ENCODE measurements around the gene SRSF7. TPM values are rescaled to one million over a fixed set of nuclear protein-coding genes. Genes with fewer than 3 reads are reported as not detected.

The SRSF7 gene
- total RNA-seq, 4 donors from 2014 or later = 60.8 to 135 (median 86.2) TPM

DNA sequence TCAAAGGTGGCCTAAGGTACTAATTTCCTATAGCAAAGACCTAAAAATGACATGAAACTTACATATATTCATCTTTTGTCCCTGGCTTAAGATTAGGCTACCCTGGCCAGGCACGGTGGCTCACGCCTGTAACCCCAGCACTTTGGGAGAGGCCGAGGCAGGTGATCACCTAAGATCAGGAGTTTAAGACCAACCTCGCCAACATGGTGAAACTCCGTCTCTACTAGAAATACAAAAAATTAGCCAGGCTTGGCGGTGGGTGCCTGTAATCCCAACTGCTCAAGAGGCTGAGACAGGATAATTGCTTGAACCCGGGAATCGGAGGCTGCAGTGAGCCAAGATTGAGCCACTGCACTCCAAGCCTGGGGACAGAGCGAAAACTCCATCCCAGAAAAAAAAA is 5.9 kb downstream of the SRSF7 start:
- TF ChIP-seq, protein P1, sequence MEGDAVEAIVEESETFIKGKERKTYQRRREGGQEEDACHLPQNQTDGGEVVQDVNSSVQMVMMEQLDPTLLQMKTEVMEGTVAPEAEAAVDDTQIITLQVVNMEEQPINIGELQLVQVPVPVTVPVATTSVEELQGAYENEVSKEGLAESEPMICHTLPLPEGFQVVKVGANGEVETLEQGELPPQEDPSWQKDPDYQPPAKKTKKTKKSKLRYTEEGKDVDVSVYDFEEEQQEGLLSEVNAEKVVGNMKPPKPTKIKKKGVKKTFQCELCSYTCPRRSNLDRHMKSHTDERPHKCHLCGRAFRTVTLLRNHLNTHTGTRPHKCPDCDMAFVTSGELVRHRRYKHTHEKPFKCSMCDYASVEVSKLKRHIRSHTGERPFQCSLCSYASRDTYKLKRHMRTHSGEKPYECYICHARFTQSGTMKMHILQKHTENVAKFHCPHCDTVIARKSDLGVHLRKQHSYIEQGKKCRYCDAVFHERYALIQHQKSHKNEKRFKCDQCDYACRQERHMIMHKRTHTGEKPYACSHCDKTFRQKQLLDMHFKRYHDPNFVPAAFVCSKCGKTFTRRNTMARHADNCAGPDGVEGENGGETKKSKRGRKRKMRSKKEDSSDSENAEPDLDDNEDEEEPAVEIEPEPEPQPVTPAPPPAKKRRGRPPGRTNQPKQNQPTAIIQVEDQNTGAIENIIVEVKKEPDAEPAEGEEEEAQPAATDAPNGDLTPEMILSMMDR (IDR thresholded peaks at IDR 0.05; ENCODE audit: low read depth) = no peak

- TF ChIP-seq, protein P1 (IDR thresholded peaks at IDR 0.05; ENCODE audit: low read depth) = no peak
Observed at GRCh38 chr2:38744399-38744780, 6.8 kb downstream of the SRSF7 start.

GRCh38 chr2:38743672-38744398 is 7.3 kb downstream of the SRSF7 start:
- TF ChIP-seq, protein P1 (IDR thresholded peaks at IDR 0.05; ENCODE audit: low read depth) = no peak

DNA sequence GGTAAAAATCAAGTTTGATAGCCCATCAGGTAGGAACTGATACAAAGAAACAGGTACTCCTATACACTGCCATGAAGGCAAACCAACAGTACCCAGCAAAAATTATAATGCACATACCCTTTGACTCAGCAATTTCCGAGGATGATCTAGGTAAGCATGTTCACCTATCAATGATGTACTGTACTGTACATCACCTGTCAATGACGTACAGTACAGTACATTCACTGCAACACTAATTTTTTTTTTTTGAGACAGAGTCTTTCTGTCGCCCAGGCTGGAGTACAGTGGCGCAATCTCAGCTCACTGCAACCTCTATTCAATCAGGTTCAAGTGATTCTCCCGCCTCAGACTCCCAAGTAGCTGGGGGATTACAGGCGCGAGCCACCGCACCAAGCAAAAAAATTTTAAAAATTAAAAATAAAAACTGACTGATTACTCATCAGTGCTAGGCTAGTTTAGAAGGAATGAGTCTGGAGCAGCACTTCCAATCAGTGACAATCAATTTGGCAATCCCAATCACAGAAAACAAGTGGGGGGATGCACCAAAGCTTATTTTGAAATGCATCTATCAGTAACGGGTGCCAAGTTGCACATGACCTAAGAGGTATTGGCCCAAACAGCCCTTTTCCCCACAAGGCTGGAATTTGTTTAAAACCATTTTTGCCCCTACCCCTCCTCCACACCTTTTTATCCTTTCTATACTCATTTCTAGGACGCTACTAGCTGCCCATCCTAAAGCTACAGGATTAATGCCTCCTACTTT is 8.2 kb downstream of the SRSF7 start:
- TF ChIP-seq, protein P1 (IDR thresholded peaks at IDR 0.05; ENCODE audit: low read depth) = no peak

- TF ChIP-seq, protein P1 (IDR thresholded peaks at IDR 0.05; ENCODE audit: low read depth) = no peak
Observed at GRCh38 chr2:38740851-38741731, 10.1 kb downstream of the SRSF7 start.

GRCh38 chr2:38739524-38739923 is 11.6 kb downstream of the SRSF7 start:
- TF ChIP-seq, protein P1 (IDR thresholded peaks at IDR 0.05; ENCODE audit: low read depth) = no peak
